Activated CD4-positive, alpha-beta T cell treated with anti-CD3 and anti-CD28 coated beads, Interleukin-2, Interleukin-4, amounts not matched to agents 100 ng/mL and 50 ng/mL, durations not matched to agents 16 hours and 8 hours (primary cell): ENCODE data around the gene CD69.

Experiments used
- DNase-seq: peaks from one replicate; pipeline ENCODE4 v3.0.0-alpha.2; 2020; ENCODE audit warnings: low spot score

CD69 gene

GRCh38 chr12:9781360-9781759 lies 20.7 kb upstream of the CD69 start:
- DNase-seq, result no peak

GRCh38 chr12:9779209-9779608 lies 18.5 kb upstream of the CD69 start:
- DNase-seq, result no peak

DNA sequence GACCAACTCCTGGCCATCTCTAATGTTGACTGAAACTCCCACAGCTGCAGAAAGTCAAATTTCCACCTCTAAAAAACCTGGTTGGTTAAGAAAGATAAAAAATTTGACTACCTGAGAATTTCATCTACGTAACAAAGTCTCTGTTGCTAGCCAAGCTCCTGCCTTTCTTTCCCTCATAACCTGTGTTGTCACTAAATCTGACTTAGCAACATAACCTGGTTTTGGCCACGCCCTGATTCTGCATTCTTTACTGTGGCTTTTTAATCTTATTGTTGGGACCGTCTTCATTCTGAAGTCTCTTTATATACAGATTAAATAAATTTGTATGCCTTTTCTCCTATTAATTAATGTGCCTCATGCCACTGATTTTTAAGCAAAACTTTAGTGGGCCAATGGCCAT lies 16.1 kb upstream of the CD69 start:
- DNase-seq, result no peak

DNA sequence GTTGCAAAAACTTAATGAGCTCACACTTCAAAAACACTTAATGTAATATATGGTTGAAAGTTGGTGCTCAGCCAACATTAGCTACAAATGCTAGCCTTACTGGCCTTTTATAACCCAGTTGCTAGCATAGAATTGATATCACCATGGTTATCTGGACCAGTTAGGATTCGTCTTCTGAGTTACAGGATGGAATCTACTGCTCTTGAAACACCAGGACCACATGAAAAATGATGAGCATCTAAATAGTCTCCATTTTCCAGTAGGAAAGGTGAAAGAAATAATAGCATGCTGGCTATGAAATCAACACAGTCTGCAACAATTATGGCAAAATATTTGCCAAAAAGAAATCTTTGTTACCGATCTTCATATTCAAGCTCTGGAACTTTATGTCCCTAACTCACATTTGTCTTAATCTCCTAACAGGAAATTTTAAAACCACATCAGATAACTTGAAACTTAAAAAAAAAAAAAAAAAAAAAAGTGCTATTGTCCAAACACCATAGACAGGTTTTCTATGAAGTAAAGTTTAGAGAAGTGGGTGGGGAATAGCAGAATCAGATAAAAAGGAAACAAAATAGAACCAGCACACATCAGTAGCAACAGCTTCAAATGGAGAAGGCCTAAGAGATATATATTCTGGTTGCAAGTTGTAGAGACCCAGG lies 12.6 kb upstream of the CD69 start:
- no peak for DNase-seq

GRCh38 chr12:9763025-9763424 lies 2.3 kb upstream of the CD69 start:
- no peak for DNase-seq

GRCh38 chr12:9762369-9762768 lies 1.7 kb upstream of the CD69 start:
- no peak for DNase-seq

GRCh38 chr12:9761419-9761781 lies 699 bp upstream of the CD69 start:
- peak; percentile 62 for DNase-seq

DNA sequence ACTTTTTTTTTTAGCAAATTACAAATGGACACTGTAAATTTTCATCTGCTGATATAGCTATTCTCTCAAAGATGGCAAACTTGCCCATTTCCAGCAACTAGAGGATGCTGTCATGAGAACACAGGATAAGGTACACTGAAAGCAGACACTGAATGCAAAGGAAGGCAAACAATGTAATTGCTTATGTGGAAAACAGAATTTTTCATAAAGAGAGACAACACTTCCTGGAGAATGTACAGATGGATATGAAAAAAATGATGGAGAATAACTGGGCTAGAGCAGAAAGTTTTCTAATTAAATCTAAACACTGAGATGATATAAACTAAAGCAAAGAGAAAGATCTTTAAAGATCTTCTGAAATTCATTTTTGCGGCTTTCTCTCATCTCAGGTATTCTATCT lies 581 bp downstream of the CD69 start:
- no peak for DNase-seq

GRCh38 chr12:9759694-9760093 lies 1.0 kb downstream of the CD69 start:
- DNase-seq, result no peak

DNA sequence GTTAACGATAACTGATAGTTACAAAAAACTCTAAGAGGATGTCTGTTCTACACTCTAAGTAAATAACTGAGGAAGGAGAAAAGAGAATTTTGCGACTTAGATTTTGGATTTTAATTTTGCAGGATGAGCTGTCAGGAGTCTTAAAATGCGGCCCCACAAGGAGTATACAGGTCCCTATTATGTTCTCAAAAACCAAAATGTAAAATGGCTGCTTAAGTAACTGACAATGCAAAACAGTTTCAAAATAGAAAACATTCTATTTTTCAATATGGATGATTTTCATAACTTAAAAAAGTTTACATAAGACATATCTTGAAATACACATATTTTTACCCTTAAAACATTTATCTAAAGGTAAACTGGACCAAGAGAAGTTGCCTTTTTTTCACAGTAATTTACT lies 2.6 kb downstream of the CD69 start:
- DNase-seq, result no peak

- no peak for DNase-seq
Observed at GRCh38 chr12:9757433-9758025, 3.2 kb downstream of the CD69 start.

GRCh38 chr12:9756706-9757105 lies 4.0 kb downstream of the CD69 start:
- no peak for DNase-seq

DNA sequence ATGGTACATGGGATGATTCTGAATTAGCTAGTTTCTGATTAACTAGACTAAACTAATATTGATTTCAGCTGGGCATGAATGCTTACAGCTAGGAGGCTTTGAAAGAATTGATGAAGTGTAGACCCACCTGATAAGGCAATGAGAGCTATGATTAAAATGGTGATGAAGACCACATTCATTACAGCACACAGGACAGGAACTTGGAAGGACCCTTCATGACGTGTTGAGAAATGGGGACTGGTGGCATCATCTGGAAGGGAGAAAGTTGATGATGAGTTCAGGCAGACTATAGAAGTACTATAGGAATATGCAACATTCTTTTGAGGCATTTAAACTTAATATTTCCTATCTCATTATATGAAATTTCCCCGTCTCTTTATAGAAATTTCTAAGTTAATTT lies 4.5 kb downstream of the CD69 start:
- no peak for DNase-seq

DNA sequence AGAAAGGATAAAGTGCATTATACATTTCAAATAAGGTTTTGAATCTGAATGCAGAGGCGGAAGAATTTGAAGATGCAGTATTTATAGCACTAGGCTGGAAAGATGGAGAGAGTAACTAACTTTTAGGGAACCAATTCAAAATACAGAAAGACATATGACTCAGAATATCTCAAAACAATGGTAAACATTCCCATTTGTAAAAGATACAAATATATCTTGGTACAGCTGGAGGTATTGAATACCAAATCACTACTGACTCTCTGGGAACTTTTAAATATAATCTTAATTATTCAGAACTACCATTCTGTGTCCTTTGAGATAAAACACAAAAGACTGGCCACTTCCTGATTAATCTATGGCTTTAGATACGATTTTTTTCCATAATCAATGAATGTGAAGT lies 5.1 kb downstream of the CD69 start:
- no peak for DNase-seq

DNA sequence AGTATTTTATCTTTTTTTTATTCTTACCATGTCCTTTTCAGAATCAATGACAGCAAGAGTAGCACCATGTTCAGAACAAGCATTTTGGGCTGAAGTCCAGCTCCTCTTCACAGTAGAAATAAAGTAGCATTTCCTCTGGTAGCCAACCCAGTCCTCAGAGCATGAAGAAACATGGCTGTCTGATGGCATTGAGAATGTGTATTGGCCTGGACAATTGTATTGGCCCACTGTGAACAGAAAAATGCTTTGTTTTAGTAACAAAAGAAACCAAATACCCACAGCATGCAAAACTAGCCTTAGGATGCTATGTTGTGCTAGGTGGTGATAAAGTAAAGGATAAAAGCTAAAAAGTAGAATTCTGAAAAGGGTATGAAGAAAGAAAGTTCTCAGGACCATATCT lies 5.7 kb downstream of the CD69 start:
- DNase-seq, result no peak

GRCh38 chr12:9754099-9754927 lies 6.4 kb downstream of the CD69 start:
- DNase-seq, result no peak

GRCh38 chr12:9753498-9753897 lies 7.2 kb downstream of the CD69 start:
- DNase-seq, result no peak

- DNase-seq, result no peak
Observed at GRCh38 chr12:9753073-9753472, 7.6 kb downstream of the CD69 start.

DNA sequence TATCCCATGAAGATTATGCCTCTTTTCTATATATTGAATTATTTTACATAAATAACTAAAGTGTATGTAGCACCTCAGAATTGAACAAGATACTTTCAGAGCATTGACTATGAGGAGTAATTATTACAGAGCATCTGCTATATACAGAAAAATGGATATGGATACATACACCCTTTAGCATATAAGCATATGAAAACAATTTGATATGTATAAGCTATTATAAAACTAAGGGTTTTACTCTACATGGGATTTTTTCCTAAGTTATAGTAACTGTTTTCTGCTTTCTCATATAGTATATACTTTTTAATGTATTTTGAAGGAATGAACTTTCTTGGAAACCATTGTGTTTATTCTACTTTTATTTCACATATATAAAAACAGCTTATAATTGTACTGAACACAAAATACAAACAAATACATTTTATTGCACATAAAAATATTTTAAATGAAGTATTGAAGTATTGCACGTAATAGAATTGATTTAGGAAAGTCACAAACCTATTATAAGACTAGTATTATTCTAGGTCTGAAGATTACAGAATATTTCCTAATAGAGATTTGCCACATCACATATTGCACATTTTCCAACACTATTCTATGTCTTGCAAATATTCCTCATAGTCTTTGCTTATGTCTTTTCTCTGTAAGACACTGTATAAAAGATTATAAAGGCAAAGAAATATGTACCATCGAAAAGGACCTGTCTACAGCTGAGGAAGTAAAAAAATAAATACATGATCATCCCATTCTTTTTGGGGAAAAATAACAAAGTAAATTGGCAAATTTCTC lies 8.4 kb downstream of the CD69 start:
- no peak for DNase-seq

DNA sequence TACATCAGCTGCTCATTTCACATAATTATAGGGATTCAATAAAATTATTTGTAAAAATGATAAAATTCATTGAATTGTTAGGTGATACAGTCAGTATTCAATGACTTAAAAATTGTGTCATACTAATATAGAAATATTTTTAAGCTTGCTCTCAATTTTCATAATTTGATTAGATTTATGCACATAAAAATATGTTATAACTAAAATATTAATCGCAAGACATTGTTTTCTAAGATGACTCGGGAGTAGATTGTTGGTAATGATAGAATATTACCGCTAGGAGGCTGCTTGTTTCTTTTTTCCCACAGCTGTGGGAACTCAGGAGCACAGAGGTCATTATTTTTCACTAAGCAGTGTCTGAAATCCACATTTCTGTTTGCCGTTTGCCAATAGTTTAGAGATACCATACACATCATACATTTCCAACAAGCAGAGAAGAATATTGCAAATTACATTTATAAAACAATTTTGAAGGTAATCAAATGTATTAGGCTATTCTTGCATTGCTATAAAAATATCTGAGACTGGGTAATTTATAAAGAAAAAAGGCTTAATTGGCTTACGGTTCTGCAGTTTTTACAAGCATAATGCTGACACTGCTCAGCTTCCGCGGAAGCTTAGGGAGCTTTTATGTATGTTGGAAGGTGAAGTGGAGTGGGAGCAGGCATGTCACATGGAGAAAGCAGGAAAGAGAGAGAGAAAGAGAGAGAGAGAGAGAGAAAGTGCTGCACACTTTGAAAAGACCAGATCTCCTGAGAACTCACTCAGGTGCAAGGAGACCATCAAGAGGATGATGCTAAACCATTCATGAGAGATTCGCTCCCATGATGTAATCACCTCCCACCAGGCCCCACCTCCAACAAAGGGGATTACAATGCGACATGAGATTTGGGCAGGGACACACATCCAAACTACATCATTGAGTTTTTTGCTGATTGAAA lies 9.2 kb downstream of the CD69 start:
- DNase-seq, result no peak
